Ovary (tissue), 3 donors: ENCODE results near the gene ULBP3.

Source experiments
- POLR2A ChIP-seq: fragments of 450-650 bp; IDR thresholded peaks from one replicate; pipeline ENCODE4 v1.6.1; 2017; ENCODE audit warnings: antibody characterized with exemption, mild to moderate bottlenecking, moderate library complexity
- TF ChIP-seq, protein P1 (sequence below), 3 donors: fragments of 450-650 bp in 2 of 3; fragments of 200-600 bp in 1 of 3; IDR thresholded peaks; one replicate each; pipeline versions ENCODE4 v1.5.1 to v1.8.0; 2016 to 2022; ENCODE audit warnings: antibody characterized with exemption in 3 of 3, mild to moderate bottlenecking in 1 of 3
- donor health status: DM: no; HTN: no; CAD: no.

GRCh38 chr6:150053450-150053849 lies 15.5 kb downstream of the ULBP3 start:
- TF ChIP-seq, protein P1, sequence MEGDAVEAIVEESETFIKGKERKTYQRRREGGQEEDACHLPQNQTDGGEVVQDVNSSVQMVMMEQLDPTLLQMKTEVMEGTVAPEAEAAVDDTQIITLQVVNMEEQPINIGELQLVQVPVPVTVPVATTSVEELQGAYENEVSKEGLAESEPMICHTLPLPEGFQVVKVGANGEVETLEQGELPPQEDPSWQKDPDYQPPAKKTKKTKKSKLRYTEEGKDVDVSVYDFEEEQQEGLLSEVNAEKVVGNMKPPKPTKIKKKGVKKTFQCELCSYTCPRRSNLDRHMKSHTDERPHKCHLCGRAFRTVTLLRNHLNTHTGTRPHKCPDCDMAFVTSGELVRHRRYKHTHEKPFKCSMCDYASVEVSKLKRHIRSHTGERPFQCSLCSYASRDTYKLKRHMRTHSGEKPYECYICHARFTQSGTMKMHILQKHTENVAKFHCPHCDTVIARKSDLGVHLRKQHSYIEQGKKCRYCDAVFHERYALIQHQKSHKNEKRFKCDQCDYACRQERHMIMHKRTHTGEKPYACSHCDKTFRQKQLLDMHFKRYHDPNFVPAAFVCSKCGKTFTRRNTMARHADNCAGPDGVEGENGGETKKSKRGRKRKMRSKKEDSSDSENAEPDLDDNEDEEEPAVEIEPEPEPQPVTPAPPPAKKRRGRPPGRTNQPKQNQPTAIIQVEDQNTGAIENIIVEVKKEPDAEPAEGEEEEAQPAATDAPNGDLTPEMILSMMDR (IDR thresholded peaks at IDR 0.05): no peak
- TF ChIP-seq POLR2A: no peak
